NCI-H2029 (cell line): ENCODE data around the gene MZT2B.
"Not testable (repeated sequence)": the region's sequence is repeated elsewhere in the genome, so short reads cannot be mapped to it uniquely, and the experiment has no call there.

Source experiments
- DNase-seq: peaks from one replicate; lab custom pipeline; 2025; lab: John Stamatoyannopoulos, UW

The MZT2B gene

GRCh38 chr2:130181880-130182682, at the start of gene MZT2B:
Gene MZT2B (plus strand): TSS chr2:130182262. CDS start chr2:130182283, 21 bp downstream.
- DNase-seq = peak; percentile 70

DNA sequence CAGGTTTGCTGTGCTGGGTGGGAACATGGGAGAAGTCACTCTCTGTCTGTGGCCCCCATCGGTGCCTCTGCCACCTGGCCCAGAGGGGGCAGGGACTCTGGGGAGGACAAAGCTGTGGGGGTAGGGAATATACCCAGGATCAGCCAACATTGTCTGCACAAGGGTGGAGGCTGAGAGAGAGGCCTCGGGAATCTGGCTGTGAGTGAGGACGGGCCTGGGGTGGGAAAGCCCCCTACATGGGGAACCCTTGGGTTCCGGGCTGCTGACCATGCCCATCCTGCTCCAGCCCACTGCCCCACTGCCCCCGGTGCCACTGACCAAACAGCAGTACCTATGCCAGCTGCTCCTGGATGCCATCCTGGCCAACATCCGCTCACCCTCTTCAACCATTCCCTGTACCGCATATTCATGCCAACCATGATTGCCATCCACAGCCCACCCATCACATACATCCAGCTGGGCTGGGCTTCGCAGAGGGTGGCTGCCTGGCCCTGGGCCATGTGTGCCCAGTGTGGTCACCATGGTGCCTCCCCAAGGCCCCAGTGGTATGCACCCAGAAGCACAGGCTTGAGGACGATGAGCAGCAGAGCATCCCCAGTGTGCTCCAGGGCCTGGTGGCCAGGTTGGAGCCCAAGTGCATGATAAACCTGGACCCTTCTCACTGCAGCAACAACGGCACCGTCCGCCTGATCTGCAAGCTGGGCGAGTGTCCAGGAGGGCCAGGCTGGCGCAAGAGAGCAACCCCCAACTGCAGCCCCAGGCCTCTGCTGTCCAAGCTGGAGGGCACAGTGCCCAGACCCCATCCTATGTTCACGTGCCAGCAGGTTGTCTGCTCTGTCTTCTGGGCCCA, 46.1 kb upstream of the MZT2B start:
- no peak for DNase-seq

- DNase-seq = not testable (repeated sequence)
These were observed 45.5 kb upstream of the MZT2B start for GRCh38 chr2:130136546-130136945.

DNA sequence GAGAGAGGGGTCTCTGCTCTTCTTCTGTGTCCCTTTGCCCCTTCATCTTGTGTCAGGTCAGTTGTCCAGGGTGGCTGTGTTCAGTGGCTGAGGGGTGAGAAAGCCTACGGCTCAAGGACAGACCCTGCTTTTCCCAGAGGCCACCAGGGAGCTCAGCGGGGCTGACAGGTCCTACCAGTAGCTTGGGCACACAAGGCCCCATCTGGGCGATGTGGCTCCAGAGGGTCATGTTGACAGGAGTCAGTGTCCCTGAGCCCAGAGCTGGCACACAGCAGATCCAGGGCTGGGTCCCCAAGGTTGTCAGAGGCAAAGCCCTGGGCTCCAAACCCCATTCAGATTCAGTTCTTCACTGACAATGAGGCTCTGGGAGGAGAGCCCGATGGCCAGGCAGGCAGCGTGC, 44.9 kb upstream of the MZT2B start:
- DNase-seq = not testable (repeated sequence)

- DNase-seq = not testable (repeated sequence)
These were observed 43.7 kb upstream of the MZT2B start for GRCh38 chr2:130138326-130138725.

DNA sequence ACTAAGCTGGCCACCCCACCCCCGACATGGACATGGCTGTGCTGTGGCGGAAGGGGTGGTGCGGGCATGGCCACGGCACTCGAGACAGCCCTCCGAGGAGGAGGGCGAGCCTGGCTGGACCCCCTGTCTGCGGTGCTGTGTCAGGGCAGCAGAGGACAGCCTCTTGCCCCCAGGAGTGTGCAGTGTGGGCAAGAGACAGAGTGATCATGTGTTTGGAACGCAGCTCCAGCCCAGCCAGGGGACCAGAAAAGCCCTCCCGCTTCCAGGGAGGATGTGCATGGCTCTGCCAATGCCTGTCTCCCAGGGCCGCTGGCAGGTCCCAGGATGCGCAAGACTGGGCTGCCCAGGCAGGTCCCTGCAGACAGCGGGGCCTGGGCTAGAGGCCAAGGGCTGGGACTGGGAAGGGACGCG, 43.2 kb upstream of the MZT2B start:
- DNase-seq = peak; percentile 51

- peak; percentile 37 for DNase-seq
These were observed 42.5 kb upstream of the MZT2B start for GRCh38 chr2:130139331-130140280.

GRCh38 chr2:130140516-130140915, 41.5 kb upstream of the MZT2B start:
- not testable (repeated sequence) for DNase-seq

GRCh38 chr2:130141002-130141401, 41.1 kb upstream of the MZT2B start:
- DNase-seq = not testable (repeated sequence)

- DNase-seq = not testable (repeated sequence)
These were observed 40.3 kb upstream of the MZT2B start for GRCh38 chr2:130141645-130142370.

- not testable (repeated sequence) for DNase-seq
These were observed 39.4 kb upstream of the MZT2B start for GRCh38 chr2:130142396-130143265.

DNA sequence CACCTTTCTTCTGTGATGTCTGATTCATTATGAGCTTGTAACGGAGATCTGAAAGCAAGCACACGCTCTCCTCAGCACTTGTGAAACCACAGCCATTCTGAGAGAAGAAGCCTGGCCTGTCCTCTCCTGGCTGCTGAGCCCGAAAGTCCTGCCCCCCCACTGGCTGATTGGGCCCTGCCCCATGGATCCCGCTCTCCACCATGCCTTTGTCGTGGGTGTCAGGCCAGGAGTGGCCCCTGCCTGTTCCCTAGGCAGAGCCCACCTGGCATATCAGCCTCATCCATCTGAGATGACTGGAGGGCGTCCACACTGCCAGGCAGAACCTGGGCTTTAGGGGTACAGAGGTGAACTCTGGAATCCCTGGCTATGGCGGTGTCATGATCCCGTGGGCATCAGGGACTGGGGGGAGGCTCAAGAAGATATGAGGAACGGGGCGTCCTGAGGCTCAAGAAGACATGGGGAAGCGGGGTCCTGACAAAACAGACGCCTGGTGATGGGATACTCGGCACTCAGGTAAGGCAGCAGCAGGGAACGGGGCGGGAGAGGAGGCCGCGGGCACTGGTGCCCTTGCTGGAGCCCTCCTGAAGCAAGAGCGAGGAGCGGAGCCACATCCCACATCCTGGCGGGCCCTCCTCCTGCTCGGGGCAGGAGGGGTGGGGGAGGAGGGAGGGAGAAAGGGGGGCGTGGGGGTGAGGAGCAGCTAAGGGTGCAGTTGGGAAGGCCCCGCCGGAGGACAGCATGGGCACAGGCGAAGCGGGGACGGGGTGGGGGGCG, 38.6 kb upstream of the MZT2B start:
- DNase-seq = not testable (repeated sequence)

DNA sequence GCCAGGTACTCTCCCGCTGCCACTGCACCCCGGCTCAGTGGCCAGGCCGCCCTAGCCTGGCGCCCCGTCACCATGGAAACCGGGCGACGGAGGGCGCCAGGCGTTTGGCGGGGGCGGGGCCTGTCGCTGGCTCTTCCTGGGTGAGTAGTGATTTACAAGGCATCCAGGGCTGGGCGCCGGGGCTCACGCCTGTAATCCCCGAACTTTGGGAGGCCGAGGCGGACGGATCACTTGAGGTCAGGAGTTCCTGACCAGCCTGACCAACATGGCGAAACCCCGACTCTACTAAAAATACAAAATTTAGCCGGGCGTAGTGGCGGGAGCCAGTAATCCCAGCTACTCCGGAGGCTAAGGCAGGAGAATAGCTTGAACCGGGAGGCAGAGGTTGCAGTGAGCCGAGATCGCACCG, 37.1 kb upstream of the MZT2B start, which contains the start of gene CCDC74B:
TSS of gene CCDC74B (minus strand) at position 107 of the 409 bp plus-strand sequence. CDS start 116 bp downstream, outside the sequence.
- peak; percentile 40 for DNase-seq

- peak; percentile 35 for DNase-seq
These were observed 33.5 kb upstream of the MZT2B start for GRCh38 chr2:130148515-130148914.

- DNase-seq = no peak
These were observed 31.6 kb upstream of the MZT2B start for GRCh38 chr2:130150181-130151144.

GRCh38 chr2:130151145-130151512, 30.9 kb upstream of the MZT2B start:
- not testable (repeated sequence) for DNase-seq

DNA sequence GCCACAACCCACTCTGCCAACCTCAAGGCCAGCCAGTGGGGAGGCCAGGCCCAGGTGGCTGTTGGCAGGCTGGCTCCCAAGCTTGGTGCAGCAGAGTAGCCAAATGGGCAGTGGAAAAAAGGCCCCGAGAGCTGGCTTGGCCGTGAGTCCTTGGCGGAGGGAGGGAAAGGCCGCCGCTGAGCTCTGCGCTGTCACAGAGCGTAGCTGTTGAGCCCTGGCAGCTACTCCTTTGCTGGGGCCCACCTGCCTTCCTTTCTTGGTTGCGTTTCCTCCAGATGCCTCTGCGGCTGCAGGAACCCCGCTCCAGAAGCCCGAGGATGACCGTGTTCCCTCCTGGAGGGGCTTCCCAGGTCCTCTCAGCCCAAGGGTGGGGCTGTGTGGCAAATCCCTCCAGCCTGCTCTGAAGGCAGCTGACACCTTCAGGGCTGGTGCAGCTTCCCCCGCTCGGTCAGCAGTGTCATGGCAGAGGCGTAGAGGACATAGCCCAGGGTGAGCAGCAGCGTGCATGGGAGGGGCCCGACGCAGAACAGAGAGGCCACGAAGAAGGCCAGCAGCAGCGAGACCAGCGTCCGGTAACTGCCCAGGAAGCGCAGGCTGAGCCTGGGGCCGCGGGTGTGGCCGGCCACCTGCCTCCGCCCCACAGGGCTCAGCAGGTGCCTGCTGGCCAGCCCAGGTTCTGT, 29.8 kb upstream of the MZT2B start:
- not testable (repeated sequence) for DNase-seq
